Caco-2 (cell line): ENCODE data around the gene FZD8. TPM values are rescaled to one million over a fixed set of nuclear protein-coding genes. Genes with fewer than 3 reads are reported as not detected.

Source experiments
- BruUV-seq: library from RNA; stranded (reverse); fragments of 400-500 nt; replicated peaks from 2 replicates; lab custom pipeline; 2021; lab: Mats Ljungman, UMichigan
- CTCF ChIA-PET: fragments of 300-600 bp; sonication (Branson Sonifier 250); formaldehyde crosslinking; loops from one replicate; lab custom pipeline; 2022; ENCODE audit warnings: antibody characterized with exemption; lab: Charles Lee
- POLR2A ChIA-PET: fragments of 300-600 bp; sonication (Branson Sonifier 250); formaldehyde crosslinking; loops from one replicate; lab custom pipeline; 2022; ENCODE audit warnings: antibody characterized with exemption; lab: Charles Lee
- DNase-seq, 2 experiments: peaks; one replicate each; pipeline versions ENCODE4 v3.0.0 to v3.0.0-alpha.2; 2020 to 2022
- H3K27me3 ChIP-seq: replicated peaks from 2 replicates; pipeline ENCODE4 v1.6.0; 2011; ENCODE audit warnings: low read length; ENCODE audit not compliant: control insufficient read depth, insufficient read depth
- H3K36me3 ChIP-seq: 2 replicates; pipeline ENCODE4 v1.5.1; 2011; ENCODE audit warnings: low read length; ENCODE audit not compliant: control insufficient read depth, insufficient read depth
- H3K4me1 ChIP-seq: fragments of 250-450 bp; sonication (Bioruptor Pico); 2 replicates; pipeline ENCODE4 v1.5.1; 2020; ENCODE audit warnings: mild to moderate bottlenecking
- H3K4me3 ChIP-seq: 2 replicates; pipeline ENCODE4 v1.5.1; 2011; ENCODE audit warnings: low read depth, mild to moderate bottlenecking, control low read depth, low read length
- H3K9me3 ChIP-seq: fragments of 250-450 bp; sonication (Bioruptor Pico); 2 replicates; pipeline ENCODE4 v1.5.1; 2020; ENCODE audit warnings: mild to moderate bottlenecking, moderate library complexity
- H3K27ac Mint-ChIP-seq: one replicate; pipeline ENCODE4 v1.8.0; 2022; ENCODE audit warnings: mixed read lengths; ENCODE audit not compliant: unreplicated experiment
- H3K27me3 Mint-ChIP-seq: one replicate; pipeline ENCODE4 v1.8.0; 2022; ENCODE audit warnings: mixed read lengths; ENCODE audit not compliant: insufficient read depth, unreplicated experiment
- H3K36me3 Mint-ChIP-seq: one replicate; pipeline ENCODE4 v1.8.0; 2022; ENCODE audit warnings: mild to moderate bottlenecking, mixed read lengths; ENCODE audit not compliant: insufficient read depth, unreplicated experiment
- H3K4me1 Mint-ChIP-seq: one replicate; pipeline ENCODE4 v1.8.0; 2022; ENCODE audit warnings: low read depth, mixed read lengths; ENCODE audit not compliant: unreplicated experiment
- H3K4me3 Mint-ChIP-seq: one replicate; pipeline ENCODE4 v1.8.0; 2022; ENCODE audit warnings: mild to moderate bottlenecking, moderate library complexity, mixed read lengths; ENCODE audit not compliant: unreplicated experiment
- H3K9me3 Mint-ChIP-seq: one replicate; pipeline ENCODE4 v1.8.0; 2022; ENCODE audit warnings: mixed read lengths; ENCODE audit not compliant: unreplicated experiment
- intact Hi-C: fragments of 100-400 bp; cut with micrococcal nuclease; formaldehyde crosslinking; loops from one replicate; pipeline ENCODE4 v1.10.0; 2022; ENCODE audit not compliant: unreplicated experiment
- total RNA-seq: library from RNA; stranded (reverse); gene quantifications from 2 replicates; pipeline ENCODE4 v1.2.3, GENCODE V29; 2022
- TF ChIP-seq, protein P1 (sequence below), 2 experiments: fragments of 200-600 bp in 1 of 2; IDR thresholded peaks; 1 replicate in 1 of 2; 2 replicates in 1 of 2; pipeline versions ENCODE4 v1.5.1 to v1.8.0; 2011 to 2022; ENCODE audit warnings: antibody characterized with exemption in 1 of 2, control low read depth in 1 of 2, inconsistent platforms in 1 of 2, low read depth in 1 of 2, low read length in 1 of 2, mild to moderate bottlenecking in 1 of 2, moderate library complexity in 1 of 2; ENCODE audit not compliant: insufficient read depth in 1 of 2, severe bottlenecking in 1 of 2, unreplicated experiment in 1 of 2

FZD8 gene
- total RNA-seq, 1 experiment from 2014 or later: 3.4 TPM

DNA sequence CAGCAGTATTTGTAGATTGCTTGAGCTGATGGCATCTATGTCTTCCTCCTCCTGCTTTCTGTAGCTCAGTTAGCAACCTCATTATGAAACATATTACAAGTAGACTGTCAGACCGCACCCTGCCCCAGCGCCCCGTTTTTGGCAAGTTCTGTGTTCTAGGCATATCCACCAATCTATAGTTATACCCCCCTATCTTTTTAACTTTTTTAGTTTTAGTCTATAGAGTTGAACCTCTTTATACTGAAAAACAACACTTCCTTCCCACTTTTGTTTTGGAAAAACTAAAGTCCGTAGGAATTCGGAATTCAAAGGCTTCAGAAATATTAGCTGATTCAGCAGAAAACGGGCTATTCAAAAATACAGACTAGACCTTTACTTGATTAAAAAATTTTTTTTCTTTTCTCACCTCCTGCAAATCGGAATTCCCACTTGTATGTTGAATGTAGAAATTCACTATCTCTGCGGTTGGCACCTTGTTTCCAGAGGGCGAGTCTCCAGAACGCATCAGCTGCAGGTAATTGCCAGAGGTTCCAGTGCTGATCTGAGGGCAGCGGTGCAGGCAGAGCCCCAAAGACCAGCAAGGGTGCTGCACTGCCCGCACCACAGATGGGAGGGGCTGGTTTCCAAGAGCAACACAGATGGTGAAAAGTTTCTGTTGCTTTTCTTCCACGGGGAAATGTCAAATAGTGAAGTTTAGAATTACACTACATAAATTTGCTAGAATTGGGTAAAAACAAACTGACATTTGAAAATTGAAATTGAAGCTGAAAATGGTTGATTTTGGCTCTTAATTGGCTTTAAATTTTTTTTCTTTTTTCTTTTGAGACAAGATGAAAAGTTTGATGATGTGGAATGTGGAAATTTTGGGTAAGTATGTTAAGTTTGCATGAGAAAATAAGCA lies 2.2 kb upstream of the FZD8 start:
- H3K4me3 ChIP-seq: no peak overlapping the region

DNA sequence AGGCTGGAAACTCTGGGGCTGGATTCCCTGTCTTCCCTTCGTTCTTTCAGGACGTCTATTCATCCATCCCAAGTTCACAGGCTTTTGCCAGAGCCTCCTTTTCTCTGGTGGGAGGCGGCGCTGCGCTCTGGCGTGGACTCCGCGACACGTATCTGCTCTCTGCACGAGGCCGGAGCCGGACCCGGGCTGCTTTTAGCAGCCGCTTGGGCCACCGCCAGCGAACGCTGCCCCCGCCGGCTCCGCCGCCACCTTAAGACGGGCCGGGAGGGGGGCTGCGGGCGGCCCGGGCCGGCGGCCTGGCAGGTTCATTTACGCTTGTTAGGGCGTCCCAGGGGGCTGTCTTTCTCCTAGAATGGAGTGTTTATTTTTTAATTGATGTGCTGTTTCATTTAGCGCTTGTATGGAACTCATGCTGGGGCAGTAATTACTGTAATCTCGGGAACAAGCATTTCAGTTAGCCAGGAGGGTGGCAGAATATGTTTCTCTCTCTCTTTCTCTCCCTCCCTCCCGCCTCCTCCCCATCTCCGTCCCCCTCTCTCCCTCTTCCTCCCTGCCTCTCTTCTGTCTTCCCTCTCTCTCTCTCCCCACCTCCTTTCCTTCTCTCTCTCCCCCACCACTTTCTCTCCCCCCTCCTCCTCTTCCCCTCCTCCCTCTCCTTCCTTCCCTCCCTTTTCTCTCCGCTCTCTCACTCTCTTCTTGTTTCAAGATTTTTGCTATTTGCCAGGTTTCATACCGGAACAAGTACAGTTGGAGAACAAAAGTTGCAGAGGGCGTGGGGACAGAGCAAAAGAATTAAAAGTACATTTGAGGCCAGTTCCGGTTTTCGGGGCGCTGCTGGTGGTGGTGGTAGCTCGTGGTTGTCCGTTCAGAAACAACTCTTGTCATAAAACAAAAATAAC lies 1.3 kb upstream of the FZD8 start:
- H3K27ac Mint-ChIP-seq: no peak overlapping the region
- peak; percentile 49 to 51 for DNase-seq
- intact Hi-C loops: no loop called here

More for the DNA sequence above, 2.2 kb upstream of the FZD8 start:
- Histone ChIP-seq H3K36me3 (no peaks in the 10 kb centered on the region), H3K9me3 (no peaks in the 10 kb centered on the region), H3K27me3 (peaks cover 4% of the 10 kb centered on the region), H3K4me1 (peaks cover 3% of the 10 kb centered on the region; the same call in 1 of the 2 replicates)
- no peaks in the 10 kb centered on the region for H3K9me3 Mint-ChIP-seq
- peaks cover 11% of the 10 kb centered on the region for H3K36me3 Mint-ChIP-seq
- CTCF ChIA-PET: interaction anchor here (1.1 kb wide), 1 partner anchor 9 kb away, joined by 4 read pairs; no protein-coding TSS in a partner anchor
- H3K27me3 Mint-ChIP-seq: peaks cover 17% of the 10 kb centered on the region
- POLR2A ChIA-PET: no interaction called here
- no peaks in the 10 kb centered on the region for H3K4me1 Mint-ChIP-seq
- intact Hi-C loops: no loop called here
- H3K4me3 Mint-ChIP-seq: peak overlapping the region; percentile 89
- TF ChIP-seq, protein P1, sequence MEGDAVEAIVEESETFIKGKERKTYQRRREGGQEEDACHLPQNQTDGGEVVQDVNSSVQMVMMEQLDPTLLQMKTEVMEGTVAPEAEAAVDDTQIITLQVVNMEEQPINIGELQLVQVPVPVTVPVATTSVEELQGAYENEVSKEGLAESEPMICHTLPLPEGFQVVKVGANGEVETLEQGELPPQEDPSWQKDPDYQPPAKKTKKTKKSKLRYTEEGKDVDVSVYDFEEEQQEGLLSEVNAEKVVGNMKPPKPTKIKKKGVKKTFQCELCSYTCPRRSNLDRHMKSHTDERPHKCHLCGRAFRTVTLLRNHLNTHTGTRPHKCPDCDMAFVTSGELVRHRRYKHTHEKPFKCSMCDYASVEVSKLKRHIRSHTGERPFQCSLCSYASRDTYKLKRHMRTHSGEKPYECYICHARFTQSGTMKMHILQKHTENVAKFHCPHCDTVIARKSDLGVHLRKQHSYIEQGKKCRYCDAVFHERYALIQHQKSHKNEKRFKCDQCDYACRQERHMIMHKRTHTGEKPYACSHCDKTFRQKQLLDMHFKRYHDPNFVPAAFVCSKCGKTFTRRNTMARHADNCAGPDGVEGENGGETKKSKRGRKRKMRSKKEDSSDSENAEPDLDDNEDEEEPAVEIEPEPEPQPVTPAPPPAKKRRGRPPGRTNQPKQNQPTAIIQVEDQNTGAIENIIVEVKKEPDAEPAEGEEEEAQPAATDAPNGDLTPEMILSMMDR (IDR thresholded peaks at IDR 0.05; ENCODE audit: insufficient read depth in 1 of 2, low read depth in 1 of 2, low read length in 1 of 2, severe bottlenecking in 1 of 2, unreplicated experiment in 1 of 2): no peak
- no TSS peak for BruUV-seq
- no peak for DNase-seq
- no peak overlapping the region for H3K27ac Mint-ChIP-seq

More for the DNA sequence above, 1.3 kb upstream of the FZD8 start:
- no peaks in the 10 kb centered on the region for H3K9me3 ChIP-seq
- no peaks in the 10 kb centered on the region for H3K36me3 ChIP-seq
- POLR2A ChIA-PET: no interaction called here
- TF ChIP-seq, protein P1 (IDR thresholded peaks at IDR 0.05; ENCODE audit: insufficient read depth in 1 of 2, low read depth in 1 of 2, low read length in 1 of 2, severe bottlenecking in 1 of 2, unreplicated experiment in 1 of 2): no peak
- H3K36me3 Mint-ChIP-seq: peaks cover 11% of the 10 kb centered on the region
- no peaks in the 10 kb centered on the region for H3K4me1 Mint-ChIP-seq
- peaks cover 17% of the 10 kb centered on the region for H3K27me3 Mint-ChIP-seq
- no TSS peak for BruUV-seq
- H3K4me3 Mint-ChIP-seq: peak overlapping the region; percentile 89
- CTCF ChIA-PET: no interaction called here
- peak overlapping the region; percentile 26 for H3K4me3 ChIP-seq
- no peaks in the 10 kb centered on the region for H3K9me3 Mint-ChIP-seq
- H3K4me1 ChIP-seq: peaks cover 3% of the 10 kb centered on the region; the same call in 1 of the 2 replicates
- H3K27me3 ChIP-seq: peaks cover 4% of the 10 kb centered on the region
